Cerebellar cortex (tissue), 1 donor: ENCODE measurements around the gene TCHHL1.

Source experiments
- DNase-seq: peaks from one replicate; pipeline ENCODE4 v3.0.0-alpha.2; 2015; ENCODE audit warnings: low spot score

The TCHHL1 gene

GRCh38 chr1:152089014-152089674 is at the start of gene TCHHL1:
Gene TCHHL1 (minus strand): TSS chr1:152089064. CDS start chr1:152088143, 921 bp downstream.
- DNase-seq = no peak

GRCh38 chr1:152137215-152137614 is 48.4 kb upstream of the TCHHL1 start:
- DNase-seq = no peak

- DNase-seq = no peak
Observed at GRCh38 chr1:152130186-152130585, 41.3 kb upstream of the TCHHL1 start.

GRCh38 chr1:152127673-152128072 is 38.8 kb upstream of the TCHHL1 start:
- DNase-seq = no peak

GRCh38 chr1:152125834-152126443 is 37.1 kb upstream of the TCHHL1 start:
- no peak for DNase-seq

- no peak for DNase-seq
Observed at GRCh38 chr1:152118915-152119314, 30.1 kb upstream of the TCHHL1 start.

- DNase-seq = no peak
Observed at GRCh38 chr1:152115344-152115743, 26.5 kb upstream of the TCHHL1 start, which contains the start of gene TCHH. Gene TCHH (minus strand): TSS chr1:152115444. CDS start chr1:152114080, 1,364 bp downstream.

GRCh38 chr1:152112885-152113432 is 24.1 kb upstream of the TCHHL1 start:
- no peak for DNase-seq

GRCh38 chr1:152112101-152112884 is 23.4 kb upstream of the TCHHL1 start:
- no peak for DNase-seq

- no peak for DNase-seq
Observed at GRCh38 chr1:152111515-152111968, 22.7 kb upstream of the TCHHL1 start.

- DNase-seq = peak; percentile 17
Observed at GRCh38 chr1:152110860-152111514, 22.1 kb upstream of the TCHHL1 start.

GRCh38 chr1:152110365-152110859 is 21.5 kb upstream of the TCHHL1 start:
- peak; percentile 9 for DNase-seq

GRCh38 chr1:152109998-152110294 is 21.1 kb upstream of the TCHHL1 start:
- no peak for DNase-seq

GRCh38 chr1:152109231-152109997 is 20.6 kb upstream of the TCHHL1 start:
- no peak for DNase-seq

- DNase-seq = no peak
Observed at GRCh38 chr1:152108882-152109222, 20.0 kb upstream of the TCHHL1 start.

- no peak for DNase-seq
Observed at GRCh38 chr1:152107984-152108881, 19.4 kb upstream of the TCHHL1 start.

GRCh38 chr1:152107031-152107983 is 18.4 kb upstream of the TCHHL1 start:
- DNase-seq = peak; percentile 6

- no peak for DNase-seq
Observed at GRCh38 chr1:152104854-152105253, 16.0 kb upstream of the TCHHL1 start.

- no peak for DNase-seq
Observed at GRCh38 chr1:152096931-152097330, 8.1 kb upstream of the TCHHL1 start.
